ENCODE results near the gene PRSS56.

Gene PRSS56

GRCh38 chr2:232496501-232497270 lies 23.5 kb upstream of the PRSS56 start:
- TF ChIP-seq, protein P1, sequence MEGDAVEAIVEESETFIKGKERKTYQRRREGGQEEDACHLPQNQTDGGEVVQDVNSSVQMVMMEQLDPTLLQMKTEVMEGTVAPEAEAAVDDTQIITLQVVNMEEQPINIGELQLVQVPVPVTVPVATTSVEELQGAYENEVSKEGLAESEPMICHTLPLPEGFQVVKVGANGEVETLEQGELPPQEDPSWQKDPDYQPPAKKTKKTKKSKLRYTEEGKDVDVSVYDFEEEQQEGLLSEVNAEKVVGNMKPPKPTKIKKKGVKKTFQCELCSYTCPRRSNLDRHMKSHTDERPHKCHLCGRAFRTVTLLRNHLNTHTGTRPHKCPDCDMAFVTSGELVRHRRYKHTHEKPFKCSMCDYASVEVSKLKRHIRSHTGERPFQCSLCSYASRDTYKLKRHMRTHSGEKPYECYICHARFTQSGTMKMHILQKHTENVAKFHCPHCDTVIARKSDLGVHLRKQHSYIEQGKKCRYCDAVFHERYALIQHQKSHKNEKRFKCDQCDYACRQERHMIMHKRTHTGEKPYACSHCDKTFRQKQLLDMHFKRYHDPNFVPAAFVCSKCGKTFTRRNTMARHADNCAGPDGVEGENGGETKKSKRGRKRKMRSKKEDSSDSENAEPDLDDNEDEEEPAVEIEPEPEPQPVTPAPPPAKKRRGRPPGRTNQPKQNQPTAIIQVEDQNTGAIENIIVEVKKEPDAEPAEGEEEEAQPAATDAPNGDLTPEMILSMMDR (IDR thresholded peaks at IDR 0.05; ENCODE audit: low read depth, low read length, missing control alignments) = no peak
- no peak overlapping the region for H3K4me3 ChIP-seq (replicated peaks; ENCODE audit: low read depth, low read length)
- no peak for DNase-seq (ENCODE audit: extremely low read depth, low read depth)

DNA sequence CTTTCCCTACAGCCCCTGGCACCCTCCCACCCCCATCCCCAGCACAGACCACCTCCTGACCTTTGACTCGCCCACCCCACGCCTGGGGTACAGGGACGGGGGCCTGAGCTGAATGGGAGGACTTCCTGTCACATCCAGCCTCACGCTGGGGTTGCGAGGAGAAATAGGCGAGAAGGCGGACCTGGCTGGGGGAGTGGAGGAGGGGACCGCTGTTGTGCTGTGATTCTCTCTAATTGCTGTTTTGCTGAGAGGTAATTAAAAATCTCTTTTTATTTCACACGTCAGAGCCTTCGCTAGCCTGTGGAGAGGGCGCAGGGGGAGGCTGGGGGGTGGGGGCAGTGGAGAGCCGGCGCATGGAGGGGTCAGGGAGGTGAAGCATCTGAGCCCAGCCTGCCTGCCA lies 22.8 kb upstream of the PRSS56 start:
- no peak overlapping the region for H3K4me3 ChIP-seq (replicated peaks; ENCODE audit: low read depth, low read length)
- DNase-seq (ENCODE audit: extremely low read depth, low read depth) = no peak
- TF ChIP-seq, protein P1 (IDR thresholded peaks at IDR 0.05; ENCODE audit: low read depth, low read length, missing control alignments) = no peak

DNA sequence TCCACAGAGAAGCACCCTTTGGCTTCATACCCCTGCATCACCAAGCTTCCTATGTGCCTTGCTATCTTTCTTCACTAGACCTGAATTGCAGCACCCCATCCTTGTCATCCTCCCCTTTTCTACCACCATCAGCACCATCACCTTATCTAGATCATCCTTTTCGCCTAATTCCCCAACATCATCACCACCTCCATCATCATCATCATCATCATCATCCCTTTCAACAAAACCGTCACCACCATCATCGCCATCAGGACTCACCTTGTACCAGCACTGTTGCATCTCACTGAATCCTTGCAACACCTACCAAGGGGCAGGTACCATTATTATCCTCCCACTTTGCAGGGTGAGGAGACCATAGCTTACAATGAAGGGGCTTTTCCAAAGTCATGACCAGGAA lies 21.7 kb upstream of the PRSS56 start:
- DNase-seq (ENCODE audit: extremely low read depth, low read depth) = no peak
- TF ChIP-seq, protein P1 (IDR thresholded peaks at IDR 0.05; ENCODE audit: low read depth, low read length, missing control alignments) = no peak
- H3K4me3 ChIP-seq (replicated peaks; ENCODE audit: low read depth, low read length) = no peak overlapping the region

- no peak overlapping the region for H3K4me3 ChIP-seq (replicated peaks; ENCODE audit: low read depth, low read length)
- TF ChIP-seq, protein P1 (IDR thresholded peaks at IDR 0.05; ENCODE audit: low read depth, low read length, missing control alignments) = no peak
- no peak for DNase-seq (ENCODE audit: extremely low read depth, low read depth)
These were observed 18.8 kb upstream of the PRSS56 start for GRCh38 chr2:232501331-232501771.

- TF ChIP-seq, protein P1 (IDR thresholded peaks at IDR 0.05; ENCODE audit: low read depth, low read length, missing control alignments) = no peak
- no peak overlapping the region for H3K4me3 ChIP-seq (replicated peaks; ENCODE audit: low read depth, low read length)
- DNase-seq (ENCODE audit: extremely low read depth, low read depth) = no peak
These were observed 18.3 kb upstream of the PRSS56 start for GRCh38 chr2:232501794-232502390.

GRCh38 chr2:232502511-232502910 lies 17.7 kb upstream of the PRSS56 start:
- DNase-seq (ENCODE audit: extremely low read depth, low read depth) = no peak
- H3K4me3 ChIP-seq (replicated peaks; ENCODE audit: low read depth, low read length) = no peak overlapping the region
- TF ChIP-seq, protein P1 (IDR thresholded peaks at IDR 0.05; ENCODE audit: low read depth, low read length, missing control alignments) = no peak

All from HFF-Myc (cell line).